Placental epithelial cell (primary cell): Measurements from ENCODE around the gene CDCA7. TPM values are rescaled to one million over a fixed set of nuclear protein-coding genes. Genes with fewer than 3 reads are reported as not detected.

ENCODE experiments used
- total RNA-seq: library from RNA; depleted of rRNA; stranded (reverse); fragments of >200 nt; gene quantifications from 2 replicates; pipeline ENCODE4 v1.2.3, GENCODE V29; 2012

CDCA7 gene
- total RNA-seq, result 2.3 and 3.1 TPM in 2 replicates

GRCh38 chr2:173354582-173355131, at the start of gene CDCA7:
Gene CDCA7 (plus strand): TSS chr2:173354872. CDS start chr2:173354964, 92 bp downstream.

